Liver (tissue), 3 donors: Measurements from ENCODE around the gene BHLHE23.

Experiments
- ATF3 ChIP-seq: IDR thresholded peaks from 2 replicates; pipeline ENCODE4 v1.6.1; 2016; ENCODE audit warnings: antibody characterized with exemption
- CTCF ChIP-seq: fragments of 150-350 bp; IDR thresholded peaks from 2 replicates; pipeline ENCODE4 v1.5.1; 2017; ENCODE audit warnings: improper control_type of control experiment, low read depth, low read length; ENCODE audit not compliant: missing input control
- FOXA1 ChIP-seq: IDR thresholded peaks from 2 replicates; pipeline ENCODE4 v1.6.1; 2016; ENCODE audit warnings: antibody characterized with exemption
- MAX ChIP-seq: IDR thresholded peaks from 2 replicates; pipeline ENCODE4 v1.6.1; 2016; ENCODE audit warnings: antibody characterized with exemption
- RAD21 ChIP-seq, 2 donors: IDR thresholded peaks; 2 replicates each; pipeline ENCODE4 v1.6.1; 2016; ENCODE audit warnings: antibody characterized with exemption in 2 of 2, mild to moderate bottlenecking in 2 of 2
- REST ChIP-seq: IDR thresholded peaks from 2 replicates; pipeline ENCODE4 v1.6.1; 2016; ENCODE audit warnings: antibody characterized with exemption, mild to moderate bottlenecking
- SP1 ChIP-seq: IDR thresholded peaks from 2 replicates; pipeline ENCODE4 v1.6.1; 2018; ENCODE audit warnings: antibody characterized with exemption, mild to moderate bottlenecking
- donor health status: healthy.
- donor health status: healthy.

GRCh38 chr20:62995481-62995880 lies 11.3 kb downstream of the BHLHE23 start:
- TF ChIP-seq CTCF (no peak), REST (no peak), FOXA1 (no peak), ATF3 (no peak), RAD21 (IDR thresholded peaks at IDR 0.05) (no peak), SP1 (no peak), MAX (no peak)
